Loucy (cell line): ENCODE data around the gene KSR1.

Experiments
- H2AFZ ChIP-seq: fragments of 200-600 bp; sonication (generic); 2 replicates; pipeline ENCODE4 v1.6.0; 2016; ENCODE audit warnings: antibody characterized with exemption, mild to moderate bottlenecking, low read length, moderate library complexity
- H3F3A ChIP-seq: fragments of 200-600 bp; 2 replicates; pipeline ENCODE4 v1.6.0; 2016; ENCODE audit warnings: antibody characterized with exemption, low read depth, mild to moderate bottlenecking
- H3K27me3 ChIP-seq: fragments of 200-600 bp; sonication (generic); 2 replicates; pipeline ENCODE4 v1.6.1; 2014; ENCODE audit warnings: low read length, mild to moderate bottlenecking; ENCODE audit not compliant: insufficient read depth, poor library complexity, severe bottlenecking
- H3K36me3 ChIP-seq: fragments of 200-600 bp; sonication (generic); 2 replicates; pipeline ENCODE4 v1.6.1; 2016; ENCODE audit warnings: low read length; ENCODE audit not compliant: insufficient read depth
- H3K4me1 ChIP-seq: fragments of 200-600 bp; sonication (generic); 2 replicates; pipeline ENCODE4 v1.5.1; 2014; ENCODE audit warnings: low read length, mild to moderate bottlenecking; ENCODE audit not compliant: insufficient read depth, poor library complexity, severe bottlenecking
- H3K4me2 ChIP-seq: fragments of 200-600 bp; sonication (generic); 2 replicates; pipeline ENCODE4 v1.6.0; 2014; ENCODE audit warnings: antibody characterized with exemption, low read length, low read depth, mild to moderate bottlenecking; ENCODE audit not compliant: poor library complexity, severe bottlenecking
- H3K4me3 ChIP-seq: fragments of 200-600 bp; sonication (generic); 2 replicates; pipeline ENCODE4 v1.5.1; 2014; ENCODE audit warnings: low read length, mild to moderate bottlenecking, mixed read lengths; ENCODE audit not compliant: poor library complexity, severe bottlenecking
- H3K79me2 ChIP-seq: fragments of 200-600 bp; sonication (generic); 2 replicates; pipeline ENCODE4 v1.6.1; 2014; ENCODE audit warnings: low read length; ENCODE audit not compliant: insufficient read depth
- H3K9ac ChIP-seq: fragments of 200-600 bp; sonication (generic); 2 replicates; pipeline ENCODE4 v1.6.0; 2014; ENCODE audit warnings: mild to moderate bottlenecking, low read depth, low read length, moderate library complexity; ENCODE audit not compliant: poor library complexity, severe bottlenecking
- H3K9me2 ChIP-seq: fragments of 200-600 bp; sonication (generic); replicated peaks from 2 replicates; pipeline ENCODE4 v1.6.1; 2016; ENCODE audit warnings: low read depth, low read length, mixed read lengths
- H3K9me3 ChIP-seq: fragments of 200-600 bp; sonication (generic); 2 replicates; pipeline ENCODE4 v1.6.1; 2014; ENCODE audit warnings: mild to moderate bottlenecking, antibody characterized with exemption, low read length, low read depth; ENCODE audit not compliant: insufficient read depth
- H4K20me1 ChIP-seq: fragments of 200-600 bp; sonication (generic); 2 replicates; pipeline ENCODE4 v1.6.0; 2014; ENCODE audit warnings: antibody characterized with exemption, low read length, mild to moderate bottlenecking; ENCODE audit not compliant: insufficient read depth, poor library complexity, severe bottlenecking
- CTCF ChIP-seq: fragments of 200-600 bp; sonication (generic); conservative IDR thresholded peaks from 2 replicates; pipeline ENCODE4 v1.5.1; 2014; ENCODE audit warnings: mild to moderate bottlenecking, antibody characterized with exemption, low read length
- EZH2phosphoT487 ChIP-seq: fragments of 200-600 bp; IDR thresholded peaks from 2 replicates; pipeline ENCODE4 v1.6.1; 2018; ENCODE audit warnings: antibody characterized with exemption, mild to moderate bottlenecking, moderate library complexity, borderline replicate concordance

The KSR1 gene

GRCh38 chr17:27479838-27480237 lies 23.6 kb downstream of the KSR1 start:
- no peaks in the 10 kb centered on the region for H3K9me3 ChIP-seq
- no peaks in the 10 kb centered on the region for H3K36me3 ChIP-seq
- no peak overlapping the region for H2AFZ ChIP-seq
- H3K9ac ChIP-seq, result peak overlapping the region; percentile 57
- no peak overlapping the region for H3K4me2 ChIP-seq
- H3K4me1 ChIP-seq, result peaks cover 83% of the 10 kb centered on the region
- no peaks in the 10 kb centered on the region for H3K27me3 ChIP-seq
- TF ChIP-seq EZH2phosphoT487, result no peak
- TF ChIP-seq CTCF, result no peak
- H3K9me2 ChIP-seq, result no peaks in the 10 kb centered on the region
- peaks cover 83% of the 10 kb centered on the region for H3K79me2 ChIP-seq
- H3F3A ChIP-seq, result peaks cover 3% of the 10 kb centered on the region
- H3K4me3 ChIP-seq, result no peak overlapping the region
- no peaks in the 10 kb centered on the region for H4K20me1 ChIP-seq

GRCh38 chr17:27480699-27481098 lies 24.5 kb downstream of the KSR1 start:
- no peak for TF ChIP-seq EZH2phosphoT487
- TF ChIP-seq CTCF, result no peak
- H4K20me1 ChIP-seq, result no peaks in the 10 kb centered on the region
- H3K4me2 ChIP-seq, result peak overlapping the region; percentile 78
- H2AFZ ChIP-seq, result no peak overlapping the region
- H3K4me3 ChIP-seq, result peak overlapping the region; percentile 36
- peaks cover 82% of the 10 kb centered on the region for H3K4me1 ChIP-seq
- peaks cover 83% of the 10 kb centered on the region for H3K79me2 ChIP-seq
- peak overlapping the region; percentile 57 for H3K9ac ChIP-seq
- H3K36me3 ChIP-seq, result no peaks in the 10 kb centered on the region
- H3K9me2 ChIP-seq, result no peaks in the 10 kb centered on the region
- no peaks in the 10 kb centered on the region for H3F3A ChIP-seq
- no peaks in the 10 kb centered on the region for H3K9me3 ChIP-seq
- H3K27me3 ChIP-seq, result no peaks in the 10 kb centered on the region

- TF ChIP-seq CTCF (no peak), EZH2phosphoT487 (no peak)
- H3K4me1 ChIP-seq, result peaks cover 82% of the 10 kb centered on the region
- no peaks in the 10 kb centered on the region for H3K36me3 ChIP-seq
- H3K4me3 ChIP-seq, result peak overlapping the region; percentile 36
- H4K20me1 ChIP-seq, result no peaks in the 10 kb centered on the region
- H3K27me3 ChIP-seq, result no peaks in the 10 kb centered on the region
- peak overlapping the region; percentile 66 for H3K9ac ChIP-seq
- no peaks in the 10 kb centered on the region for H3K9me3 ChIP-seq
- H3K4me2 ChIP-seq, result peak overlapping the region; percentile 78
- no peaks in the 10 kb centered on the region for H3K9me2 ChIP-seq
- no peak overlapping the region for H2AFZ ChIP-seq
- no peaks in the 10 kb centered on the region for H3F3A ChIP-seq
- peaks cover 82% of the 10 kb centered on the region for H3K79me2 ChIP-seq
Measured at GRCh38 chr17:27481327-27481726, 25.1 kb downstream of the KSR1 start.
